ENCODE measurements around the gene GRB10. TPM values are rescaled to one million over a fixed set of nuclear protein-coding genes. Genes with fewer than 3 reads are reported as not detected.

The GRB10 gene
- total and polyA plus RNA-seq, 2 donors (not counting 3 experiments of a cell fraction or from before 2014, with no cell fraction given), result 43.7 to 240 TPM

- peak; percentile 69 for DNase-seq (ENCODE audit: low read depth, low spot score)
Measured at GRCh38 chr7:50817561-50817960, 34.9 kb upstream of the GRB10 start.

More at GRCh38 chr7:50817561-50817960, 34.9 kb upstream of the GRB10 start:
- Histone ChIP-seq H2AFZ (ENCODE audit: low read depth, low read length) (no peak overlapping the region), H3K9me1 (replicated peaks; ENCODE audit: control insufficient read depth, extremely low read depth, insufficient read depth, low read length) (no peaks in the 10 kb centered on the region), H3K9ac (replicated peaks; ENCODE audit: extremely low read depth, insufficient read depth, low read length) (no peak overlapping the region), H3K4me2 (ENCODE audit: insufficient read depth, low read length) (no peak overlapping the region), H3K4me1 (ENCODE audit: control insufficient read depth, extremely low read depth, insufficient read depth, low read length) (peaks cover 19% of the 10 kb centered on the region), H3K27ac (ENCODE audit: insufficient read depth, low read depth, low read length) (no peak overlapping the region), H3K36me3 (ENCODE audit: control insufficient read depth in 2 of 2, extremely low read depth in 1 of 2, insufficient read depth in 2 of 2, low read length in 2 of 2) (no peaks in the 10 kb centered on the region), H3K79me2 (ENCODE audit: control insufficient read depth, insufficient read depth, low read length) (no peaks in the 10 kb centered on the region), H4K20me1 (replicated peaks; ENCODE audit: control insufficient read depth, extremely low read depth, insufficient read depth, low read length) (no peaks in the 10 kb centered on the region), H3K4me3 (replicated peaks in 1 of 3; ENCODE audit: insufficient read depth in 1 of 3, low read depth in 1 of 3, low read length in 3 of 3) (no peak overlapping the region), H3K9me3 (replicated peaks; ENCODE audit: control insufficient read depth, insufficient read depth, low read length) (no peaks in the 10 kb centered on the region), H3K27me3 (ENCODE audit: control insufficient read depth in 2 of 2, insufficient read depth in 2 of 2, low read length in 2 of 2) (no peaks in the 10 kb centered on the region)
- ChIA-PET POLR2A (no interaction called here), CTCF (no interaction called here)
- TF ChIP-seq POLR2AphosphoS5 (IDR thresholded peaks at IDR 0.05; ENCODE audit: insufficient read depth, low read depth, low read length) (no peak), MYC (IDR thresholded peaks at IDR 0.05; ENCODE audit: low read depth, low read length) (no peak), MAX (IDR thresholded peaks at IDR 0.05; ENCODE audit: insufficient read depth, insufficient read length) (no peak), FOS (IDR thresholded peaks at IDR 0.05; ENCODE audit: borderline replicate concordance, insufficient read depth, low read length) (no peak), JUN (IDR thresholded peaks at IDR 0.05; ENCODE audit: borderline replicate concordance, insufficient read depth, insufficient read length, low read depth) (no peak), GATA2 (IDR thresholded peaks at IDR 0.05; ENCODE audit: insufficient read depth, insufficient read length, low read depth, low read length) (no peak), CTCF (IDR thresholded peaks at IDR 0.05; ENCODE audit: extremely low read depth in 1 of 2, insufficient read depth in 1 of 2, low read depth in 1 of 2, low read length in 2 of 2) (no peak), POLR2A (IDR thresholded peaks at IDR 0.05; ENCODE audit: low read depth, low read length) (no peak), EZH2 (IDR thresholded peaks at IDR 0.05; ENCODE audit: borderline replicate concordance, low read depth, low read length, severe bottlenecking) (no peak)
- FAIRE-seq, result no peak
- no TSS peak for BruUV-seq (replicated peaks)
- intact Hi-C loops (cut with micrococcal nuclease) (no loop called here), dilution Hi-C loops (cut with MboI; ENCODE audit: extremely low pct_ligation_motif_present, low sequenced_read_pairs) (no loop called here)

Measured in endothelial cell of umbilical vein (primary cell).